HEK293T (cell line): Measurements from ENCODE around the gene FNDC11.

Experiments
- BHLHE40 ChIP-seq: fragments of 450-650 bp; IDR thresholded peaks from 2 replicates; pipeline ENCODE4 v1.6.1; 2016; ENCODE audit warnings: mild to moderate bottlenecking, moderate library complexity, borderline replicate concordance
- CTBP1 ChIP-seq: fragments of 450-650 bp; IDR thresholded peaks from 2 replicates; pipeline ENCODE4 v1.6.1; 2016; ENCODE audit warnings: borderline replicate concordance
- FOXK2 ChIP-seq: fragments of 450-650 bp; IDR thresholded peaks from 2 replicates; pipeline ENCODE4 v1.6.1; 2016; ENCODE audit warnings: mild to moderate bottlenecking
- FOXM1 ChIP-seq: fragments of 450-650 bp; IDR thresholded peaks from 2 replicates; pipeline ENCODE4 v1.6.1; 2017; ENCODE audit warnings: mild to moderate bottlenecking, borderline replicate concordance
- LEF1 ChIP-seq: fragments of 450-650 bp; IDR thresholded peaks from 2 replicates; pipeline ENCODE4 v1.6.1; 2017; ENCODE audit warnings: mild to moderate bottlenecking, borderline replicate concordance
- SP1 ChIP-seq: fragments of 450-650 bp; IDR thresholded peaks from 2 replicates; pipeline ENCODE4 v1.6.1; 2017
- SUZ12 ChIP-seq: fragments of 450-650 bp; IDR thresholded peaks from 2 replicates; pipeline ENCODE4 v1.6.1; 2016; ENCODE audit warnings: mild to moderate bottlenecking
- TARDBP ChIP-seq: fragments of 450-650 bp; IDR thresholded peaks from 2 replicates; pipeline ENCODE4 v1.6.1; 2016
- TF ChIP-seq, protein P1 (sequence below): fragments of 450-650 bp; IDR thresholded peaks from 2 replicates; pipeline ENCODE4 v1.6.1; 2016

DNA sequence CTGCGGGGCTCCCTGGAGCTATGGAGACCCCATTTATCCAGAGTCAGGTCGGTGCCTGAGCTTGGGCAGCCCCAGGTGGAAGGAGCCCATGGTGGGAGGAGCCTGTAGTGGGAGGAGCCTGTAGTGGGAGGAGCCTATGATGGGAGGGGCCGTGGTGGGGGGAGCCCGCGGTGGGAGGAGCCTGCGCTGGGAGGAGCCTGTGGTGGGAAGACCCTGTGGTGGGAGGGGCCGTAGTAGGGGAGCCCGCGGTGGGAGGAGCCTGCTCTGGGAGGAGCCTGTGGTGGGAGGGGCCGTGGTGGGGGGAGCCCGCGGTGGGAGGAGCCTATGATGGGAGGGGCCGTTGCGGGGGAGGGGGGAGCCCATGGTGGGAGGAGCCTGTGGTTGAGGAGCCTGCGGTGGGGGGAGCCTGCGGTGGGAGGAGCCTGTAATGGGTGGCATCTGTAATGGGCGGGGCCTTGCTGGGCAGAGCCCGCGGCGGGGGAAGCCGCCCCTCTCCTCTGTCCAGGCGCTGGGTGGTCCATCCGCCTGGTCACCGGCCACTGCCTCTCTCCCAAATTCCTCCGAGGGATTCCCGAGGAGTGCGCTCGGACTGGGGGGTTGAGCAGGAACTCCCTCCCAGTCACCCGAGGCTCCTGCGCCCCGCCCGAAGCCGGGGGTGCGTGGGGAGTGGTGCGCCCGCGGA is 567 bp upstream of the FNDC11 start:
- TF ChIP-seq, protein P1, sequence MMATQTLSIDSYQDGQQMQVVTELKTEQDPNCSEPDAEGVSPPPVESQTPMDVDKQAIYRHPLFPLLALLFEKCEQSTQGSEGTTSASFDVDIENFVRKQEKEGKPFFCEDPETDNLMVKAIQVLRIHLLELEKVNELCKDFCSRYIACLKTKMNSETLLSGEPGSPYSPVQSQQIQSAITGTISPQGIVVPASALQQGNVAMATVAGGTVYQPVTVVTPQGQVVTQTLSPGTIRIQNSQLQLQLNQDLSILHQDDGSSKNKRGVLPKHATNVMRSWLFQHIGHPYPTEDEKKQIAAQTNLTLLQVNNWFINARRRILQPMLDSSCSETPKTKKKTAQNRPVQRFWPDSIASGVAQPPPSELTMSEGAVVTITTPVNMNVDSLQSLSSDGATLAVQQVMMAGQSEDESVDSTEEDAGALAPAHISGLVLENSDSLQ: no peak
- TF ChIP-seq SP1 (peak; percentile 71; the same call in 1 of the 2 replicates), TARDBP (no peak), LEF1 (no peak), FOXK2 (no peak), FOXM1 (no peak), SUZ12 (no peak), CTBP1 (no peak), BHLHE40 (no peak)
